ENCODE data around the gene PRKD1. TPM values are rescaled to one million over a fixed set of nuclear protein-coding genes. Genes with fewer than 3 reads are reported as not detected.

The PRKD1 gene
- total and polyA plus RNA-seq, 10 of the 15 experiments (the other 5 are each of a cell fraction or from before 2014, with no cell fraction given): 0.02 to 0.56 TPM; not detected in 8

GRCh38 chr14:29857551-29857950, 70.1 kb downstream of the PRKD1 start:
- SMC1A ChIA-PET (ENCODE audit: uncharacterized antibody, unreplicated experiment): interaction anchor here (1.0 to 3.8 kb wide), 2 partner anchors 11 to 60 kb away, joined by 3 to 27 read pairs; no protein-coding TSS in a partner anchor
- RAD21 ChIA-PET (ENCODE audit: unreplicated experiment): interaction anchor here (2.3 kb wide), 1 partner anchor 11 kb away, joined by 17 read pairs; no protein-coding TSS in a partner anchor
- intact Hi-C loops (cut with micrococcal nuclease; ENCODE audit: unreplicated experiment): loop anchor here (10.0 kb wide), 1 partner anchor 477 kb away; no protein-coding TSS in a partner anchor
- Histone ChIP-seq H3K36me3 (ENCODE audit: control insufficient read depth in 2 of 2, insufficient read depth in 2 of 2, low read length in 1 of 2) (no peaks in the 10 kb centered on the region), H3K4me2 (ENCODE audit: control insufficient read depth, insufficient read depth) (peak overlapping the region; percentile 69), H3K27ac (ENCODE audit: control insufficient read depth, insufficient read depth) (peak overlapping the region; percentile 78), H3K4me3 (0 out of 2 replicates have a peak overlapping the region, but pooled peaks have one; percentile 21), H3K9me3 (replicated peaks; ENCODE audit: control insufficient read depth, insufficient read depth, low read length) (peaks cover 6% of the 10 kb centered on the region), H4K20me1 (ENCODE audit: control insufficient read depth, insufficient read depth) (no peaks in the 10 kb centered on the region), H3K27me3 (replicated peaks in 1 of 2; ENCODE audit: control insufficient read depth in 2 of 2, insufficient read depth in 2 of 2, low read length in 1 of 2) (no peaks in the 10 kb centered on the region), H3K4me1 (ENCODE audit: control insufficient read depth, insufficient read depth, low read length) (peaks cover 8% of the 10 kb centered on the region), H3K79me2 (ENCODE audit: control insufficient read depth, insufficient read depth, low read length) (no peaks in the 10 kb centered on the region), H2AFZ (ENCODE audit: control insufficient read depth, low read depth, low read length) (no peak overlapping the region), H3K9ac (ENCODE audit: control insufficient read depth, insufficient read depth, low read length) (no peak overlapping the region)
- POLR2A ChIA-PET: no interaction called here
- TF ChIP-seq MTA2 (IDR thresholded peaks at IDR 0.05; ENCODE audit: low read depth) (peak; percentile 17; the same call in 1 of the 2 replicates), ZZZ3 (IDR thresholded peaks at IDR 0.05; ENCODE audit: control insufficient read depth, insufficient read length, low read depth) (no peak), BCL11A (IDR thresholded peaks at IDR 0.05; ENCODE audit: low read depth, low read length) (0 out of 2 replicates have a peak, but pooled peaks have one; percentile 25), SPI1 (IDR thresholded peaks at IDR 0.05; ENCODE audit: borderline replicate concordance, insufficient read depth, low read depth, low read length) (0 out of 2 replicates have a peak, but pooled peaks have one; percentile 11), RELA (IDR thresholded peaks at IDR 0.05; ENCODE audit: borderline replicate concordance, partially characterized antibody) (no peak), SMAD5 (IDR thresholded peaks at IDR 0.05; ENCODE audit: low read depth) (no peak), NFIC (IDR thresholded peaks at IDR 0.05; ENCODE audit: low read depth, low read length) (peak; percentile 21; the same call in 1 of the 2 replicates), MEF2B (IDR thresholded peaks at IDR 0.05; ENCODE audit: partially characterized antibody, poor library complexity, severe bottlenecking) (no peak), JUNB (IDR thresholded peaks at IDR 0.05) (peak; percentile 34; the same call in 1 of the 2 replicates), RUNX3 (IDR thresholded peaks at IDR 0.05; ENCODE audit: low read length) (peak; percentile 73)
- TF ChIP-seq, protein P1, sequence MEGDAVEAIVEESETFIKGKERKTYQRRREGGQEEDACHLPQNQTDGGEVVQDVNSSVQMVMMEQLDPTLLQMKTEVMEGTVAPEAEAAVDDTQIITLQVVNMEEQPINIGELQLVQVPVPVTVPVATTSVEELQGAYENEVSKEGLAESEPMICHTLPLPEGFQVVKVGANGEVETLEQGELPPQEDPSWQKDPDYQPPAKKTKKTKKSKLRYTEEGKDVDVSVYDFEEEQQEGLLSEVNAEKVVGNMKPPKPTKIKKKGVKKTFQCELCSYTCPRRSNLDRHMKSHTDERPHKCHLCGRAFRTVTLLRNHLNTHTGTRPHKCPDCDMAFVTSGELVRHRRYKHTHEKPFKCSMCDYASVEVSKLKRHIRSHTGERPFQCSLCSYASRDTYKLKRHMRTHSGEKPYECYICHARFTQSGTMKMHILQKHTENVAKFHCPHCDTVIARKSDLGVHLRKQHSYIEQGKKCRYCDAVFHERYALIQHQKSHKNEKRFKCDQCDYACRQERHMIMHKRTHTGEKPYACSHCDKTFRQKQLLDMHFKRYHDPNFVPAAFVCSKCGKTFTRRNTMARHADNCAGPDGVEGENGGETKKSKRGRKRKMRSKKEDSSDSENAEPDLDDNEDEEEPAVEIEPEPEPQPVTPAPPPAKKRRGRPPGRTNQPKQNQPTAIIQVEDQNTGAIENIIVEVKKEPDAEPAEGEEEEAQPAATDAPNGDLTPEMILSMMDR (IDR thresholded peaks at IDR 0.05 in 2 of 3, conservative IDR thresholded peaks at IDR 0.05 in 1 of 3; ENCODE audit: control insufficient read depth in 2 of 3, extremely low read depth in 1 of 3, insufficient read depth in 1 of 3, low read depth in 3 of 3, low read length in 3 of 3): no peak
- TF ChIP-seq, protein P2, sequence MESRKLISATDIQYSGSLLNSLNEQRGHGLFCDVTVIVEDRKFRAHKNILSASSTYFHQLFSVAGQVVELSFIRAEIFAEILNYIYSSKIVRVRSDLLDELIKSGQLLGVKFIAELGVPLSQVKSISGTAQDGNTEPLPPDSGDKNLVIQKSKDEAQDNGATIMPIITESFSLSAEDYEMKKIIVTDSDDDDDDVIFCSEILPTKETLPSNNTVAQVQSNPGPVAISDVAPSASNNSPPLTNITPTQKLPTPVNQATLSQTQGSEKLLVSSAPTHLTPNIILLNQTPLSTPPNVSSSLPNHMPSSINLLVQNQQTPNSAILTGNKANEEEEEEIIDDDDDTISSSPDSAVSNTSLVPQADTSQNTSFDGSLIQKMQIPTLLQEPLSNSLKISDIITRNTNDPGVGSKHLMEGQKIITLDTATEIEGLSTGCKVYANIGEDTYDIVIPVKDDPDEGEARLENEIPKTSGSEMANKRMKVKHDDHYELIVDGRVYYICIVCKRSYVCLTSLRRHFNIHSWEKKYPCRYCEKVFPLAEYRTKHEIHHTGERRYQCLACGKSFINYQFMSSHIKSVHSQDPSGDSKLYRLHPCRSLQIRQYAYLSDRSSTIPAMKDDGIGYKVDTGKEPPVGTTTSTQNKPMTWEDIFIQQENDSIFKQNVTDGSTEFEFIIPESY (IDR thresholded peaks at IDR 0.05): no peak
- in situ Hi-C loops (cut with MboI): no loop called here
- CTCF ChIA-PET: interaction anchor here (0.6 kb wide), 1 partner anchor 58 kb away, joined by 3 read pairs; no protein-coding TSS in a partner anchor
- DNase-seq (ENCODE audit: low read depth, low spot score) (peak; percentile 55), FAIRE-seq (peak; percentile 81), ATAC-seq (peak; percentile 93)
- BruUV-seq (replicated peaks): no TSS peak
- WGBS (ENCODE audit: insufficient coverage, insufficient replicate concordance, low lambda C conversion rate, missing lambda C conversion rate): 0% methylated on average over 3 of the region's 3 CpGs
